GM06990 (cell line): ENCODE data around the gene TNN.

Experiments
- DNase-seq: peaks from one replicate; pipeline ENCODE4 v3.0.0-alpha.2; 2011; ENCODE audit not compliant: insufficient read length; ENCODE audit errors: extremely low read depth
- H3K27me3 ChIP-seq: replicated peaks from 2 replicates; pipeline ENCODE4 v1.6.0; 2011; ENCODE audit warnings: low read length; ENCODE audit not compliant: control insufficient read depth, insufficient read depth
- H3K36me3 ChIP-seq: 2 replicates; pipeline ENCODE4 v1.5.1; 2011; ENCODE audit warnings: low read length; ENCODE audit not compliant: control insufficient read depth, insufficient read depth
- H3K4me3 ChIP-seq: replicated peaks from 2 replicates; pipeline ENCODE4 v1.5.1; 2011; ENCODE audit warnings: low read depth, mild to moderate bottlenecking, control low read depth, low read length
- TF ChIP-seq, protein P1 (sequence below): IDR thresholded peaks from 2 replicates; pipeline ENCODE4 v1.5.1; 2011; ENCODE audit warnings: low read length, control low read depth, mild to moderate bottlenecking, inconsistent platforms; ENCODE audit not compliant: insufficient read depth, poor library complexity, severe bottlenecking

Gene TNN

GRCh38 chr1:175169286-175170018 lies 101.8 kb downstream of the TNN start:
- peaks cover 4% of the 10 kb centered on the region for H3K36me3 ChIP-seq
- no peak overlapping the region for H3K4me3 ChIP-seq
- H3K27me3 ChIP-seq = no peaks in the 10 kb centered on the region
- DNase-seq = no peak
- TF ChIP-seq, protein P1, sequence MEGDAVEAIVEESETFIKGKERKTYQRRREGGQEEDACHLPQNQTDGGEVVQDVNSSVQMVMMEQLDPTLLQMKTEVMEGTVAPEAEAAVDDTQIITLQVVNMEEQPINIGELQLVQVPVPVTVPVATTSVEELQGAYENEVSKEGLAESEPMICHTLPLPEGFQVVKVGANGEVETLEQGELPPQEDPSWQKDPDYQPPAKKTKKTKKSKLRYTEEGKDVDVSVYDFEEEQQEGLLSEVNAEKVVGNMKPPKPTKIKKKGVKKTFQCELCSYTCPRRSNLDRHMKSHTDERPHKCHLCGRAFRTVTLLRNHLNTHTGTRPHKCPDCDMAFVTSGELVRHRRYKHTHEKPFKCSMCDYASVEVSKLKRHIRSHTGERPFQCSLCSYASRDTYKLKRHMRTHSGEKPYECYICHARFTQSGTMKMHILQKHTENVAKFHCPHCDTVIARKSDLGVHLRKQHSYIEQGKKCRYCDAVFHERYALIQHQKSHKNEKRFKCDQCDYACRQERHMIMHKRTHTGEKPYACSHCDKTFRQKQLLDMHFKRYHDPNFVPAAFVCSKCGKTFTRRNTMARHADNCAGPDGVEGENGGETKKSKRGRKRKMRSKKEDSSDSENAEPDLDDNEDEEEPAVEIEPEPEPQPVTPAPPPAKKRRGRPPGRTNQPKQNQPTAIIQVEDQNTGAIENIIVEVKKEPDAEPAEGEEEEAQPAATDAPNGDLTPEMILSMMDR = no peak

GRCh38 chr1:175171036-175171913 lies 103.6 kb downstream of the TNN start:
- DNase-seq = no peak
- TF ChIP-seq, protein P1 = no peak
- H3K36me3 ChIP-seq = peaks cover 2% of the 10 kb centered on the region
- no peak overlapping the region for H3K4me3 ChIP-seq
- H3K27me3 ChIP-seq = no peaks in the 10 kb centered on the region

GRCh38 chr1:175172503-175172902 lies 104.9 kb downstream of the TNN start:
- H3K36me3 ChIP-seq = no peaks in the 10 kb centered on the region; the same call in none of the 2 replicates
- TF ChIP-seq, protein P1 = no peak
- DNase-seq = no peak
- H3K27me3 ChIP-seq = no peaks in the 10 kb centered on the region
- no peak overlapping the region for H3K4me3 ChIP-seq

DNA sequence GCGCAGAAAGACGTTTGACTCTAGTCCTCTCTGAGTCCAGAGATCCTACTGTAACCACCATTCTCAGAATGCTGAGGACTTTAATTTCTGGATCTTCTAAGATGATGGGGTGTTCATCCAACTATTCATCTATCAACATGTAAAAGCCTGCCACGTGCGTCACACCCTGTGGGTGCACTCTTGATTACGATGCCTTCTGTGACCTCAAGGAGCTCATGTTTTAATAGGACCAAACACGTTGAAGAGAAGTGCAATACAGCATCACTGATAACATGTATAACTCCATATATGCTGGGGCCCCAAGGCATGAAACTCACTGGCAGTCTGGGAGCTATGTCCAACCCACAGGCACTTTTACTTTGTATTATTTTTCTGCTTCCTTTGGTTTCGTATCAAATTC lies 105.9 kb downstream of the TNN start:
- no peak for DNase-seq
- TF ChIP-seq, protein P1 = no peak
- no peaks in the 10 kb centered on the region; the same call in none of the 2 replicates for H3K36me3 ChIP-seq
- no peak overlapping the region for H3K4me3 ChIP-seq
- H3K27me3 ChIP-seq = no peaks in the 10 kb centered on the region

GRCh38 chr1:175174309-175175102 lies 106.9 kb downstream of the TNN start:
- DNase-seq = no peak
- no peak overlapping the region for H3K4me3 ChIP-seq
- TF ChIP-seq, protein P1 = no peak
- no peaks in the 10 kb centered on the region; the same call in none of the 2 replicates for H3K36me3 ChIP-seq
- H3K27me3 ChIP-seq = no peaks in the 10 kb centered on the region
